Fibroblast of lung (primary cell): ENCODE data around the gene CARD16.

ENCODE experiments used
- EZH2 ChIP-seq: IDR thresholded peaks from 2 replicates; pipeline ENCODE4 v1.5.1; 2012; ENCODE audit warnings: low read length, control low read depth, mild to moderate bottlenecking; ENCODE audit errors: missing control alignments
- TF ChIP-seq, protein P1 (sequence below), 2 donors: IDR thresholded peaks in 1 of 2; conservative IDR thresholded peaks in 1 of 2; 1 replicate in 1 of 2; 2 replicates in 1 of 2; pipeline ENCODE4 v1.5.1; 2011 to 2012; ENCODE audit warnings: low read length in 2 of 2, control low read depth in 1 of 2, inconsistent platforms in 1 of 2, low read depth in 1 of 2, mild to moderate bottlenecking in 1 of 2

DNA sequence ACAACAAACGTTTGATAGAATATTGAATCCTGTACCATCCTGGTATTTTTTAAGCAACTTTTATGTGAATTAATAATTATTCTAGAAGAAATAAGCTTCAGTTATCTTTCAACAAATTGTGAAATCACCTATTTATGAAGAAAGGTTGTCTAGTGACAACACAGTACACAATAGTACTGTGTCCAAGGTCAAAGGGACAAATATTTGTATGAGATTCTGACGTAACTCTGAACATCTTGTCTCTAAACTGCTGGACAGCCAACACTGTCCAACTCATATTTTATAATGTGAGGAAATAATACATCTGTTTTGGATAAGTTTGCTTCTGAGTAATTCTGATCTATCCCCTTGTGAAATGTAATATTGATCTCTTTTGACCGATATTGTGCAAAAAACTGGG is 41.1 kb downstream of the CARD16 start:
- TF ChIP-seq, protein P1, sequence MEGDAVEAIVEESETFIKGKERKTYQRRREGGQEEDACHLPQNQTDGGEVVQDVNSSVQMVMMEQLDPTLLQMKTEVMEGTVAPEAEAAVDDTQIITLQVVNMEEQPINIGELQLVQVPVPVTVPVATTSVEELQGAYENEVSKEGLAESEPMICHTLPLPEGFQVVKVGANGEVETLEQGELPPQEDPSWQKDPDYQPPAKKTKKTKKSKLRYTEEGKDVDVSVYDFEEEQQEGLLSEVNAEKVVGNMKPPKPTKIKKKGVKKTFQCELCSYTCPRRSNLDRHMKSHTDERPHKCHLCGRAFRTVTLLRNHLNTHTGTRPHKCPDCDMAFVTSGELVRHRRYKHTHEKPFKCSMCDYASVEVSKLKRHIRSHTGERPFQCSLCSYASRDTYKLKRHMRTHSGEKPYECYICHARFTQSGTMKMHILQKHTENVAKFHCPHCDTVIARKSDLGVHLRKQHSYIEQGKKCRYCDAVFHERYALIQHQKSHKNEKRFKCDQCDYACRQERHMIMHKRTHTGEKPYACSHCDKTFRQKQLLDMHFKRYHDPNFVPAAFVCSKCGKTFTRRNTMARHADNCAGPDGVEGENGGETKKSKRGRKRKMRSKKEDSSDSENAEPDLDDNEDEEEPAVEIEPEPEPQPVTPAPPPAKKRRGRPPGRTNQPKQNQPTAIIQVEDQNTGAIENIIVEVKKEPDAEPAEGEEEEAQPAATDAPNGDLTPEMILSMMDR (conservative IDR thresholded peaks at IDR 0.05 in 1 of 2, IDR thresholded peaks at IDR 0.05 in 1 of 2; ENCODE audit: low read depth in 1 of 2, low read length in 2 of 2): no peak
- no peak for TF ChIP-seq EZH2
